GM19397 (cell line): ENCODE measurements around the gene KIAA1191.

Source experiments
- ATAC-seq: cut with Tn5 transposase; IDR thresholded peaks from one replicate; pipeline ENCODE4 v1.9.1; 2021; ENCODE audit warnings: mild to moderate bottlenecking, moderate library complexity; ENCODE audit not compliant: unreplicated experiment

Gene KIAA1191

DNA sequence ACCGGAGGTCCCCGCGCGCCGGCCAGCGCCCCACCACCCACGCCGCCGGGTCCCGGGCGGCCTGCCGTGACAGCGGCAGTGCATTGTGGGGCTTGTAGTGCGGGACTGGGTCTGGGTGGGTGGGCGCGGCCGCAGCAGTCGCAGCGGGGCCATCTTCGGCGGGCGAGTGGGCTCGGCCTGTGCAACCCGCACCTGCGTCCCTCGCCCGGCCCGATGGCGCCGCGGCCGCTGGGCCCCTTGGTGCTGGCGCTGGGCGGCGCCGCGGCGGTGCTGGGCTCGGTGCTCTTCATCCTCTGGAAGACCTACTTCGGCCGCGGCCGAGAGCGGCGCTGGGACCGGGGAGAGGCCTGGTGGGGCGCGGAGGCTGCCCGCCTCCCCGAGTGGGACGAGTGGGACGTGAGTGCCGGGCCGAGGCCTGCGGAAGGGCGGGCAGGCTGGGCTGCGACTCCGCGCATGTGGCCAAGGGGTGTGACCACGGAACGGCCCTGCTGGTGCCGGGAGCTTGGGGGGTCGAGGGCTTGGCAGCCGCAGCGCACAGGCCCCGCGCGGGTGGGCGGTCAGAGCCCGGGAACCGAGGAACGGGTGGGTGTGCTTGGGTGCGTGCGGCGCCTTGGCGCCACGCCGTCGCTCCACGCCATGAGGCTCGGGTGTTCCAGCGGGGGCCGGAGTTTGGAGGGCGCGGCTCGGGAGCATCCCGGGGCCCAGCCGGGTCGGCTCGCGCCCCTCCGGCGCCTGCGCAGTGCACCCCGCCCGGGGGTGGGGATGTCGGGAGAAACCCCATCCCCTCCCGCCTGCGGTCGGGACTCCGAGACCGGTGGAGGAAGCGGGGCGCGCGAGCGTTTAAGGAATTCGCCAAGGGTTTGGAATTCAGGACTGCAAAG is 4.0 kb upstream of the KIAA1191 start, which contains the start of gene ARL10:
TSS of gene ARL10 (plus strand) at position 137 of the 881 bp plus-strand sequence. CDS start at position 214, 77 bp downstream.
- ATAC-seq, result peak; percentile 36

GRCh38 chr5:176364765-176365350 is 3.3 kb upstream of the KIAA1191 start:
- ATAC-seq, result no peak

DNA sequence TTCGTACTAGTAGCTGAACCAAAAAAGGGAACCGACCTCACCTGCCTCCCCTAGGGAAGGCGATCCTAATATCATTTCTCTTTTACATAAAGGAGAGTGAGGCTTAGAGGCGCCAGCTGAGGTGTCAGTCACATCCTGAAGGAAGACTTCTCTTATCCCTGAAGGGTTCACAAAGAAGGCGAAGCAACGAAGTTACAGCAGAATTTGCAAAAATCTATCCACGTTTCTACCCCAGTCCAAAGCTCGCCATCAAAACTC is 598 bp upstream of the KIAA1191 start:
- ATAC-seq, result no peak

DNA sequence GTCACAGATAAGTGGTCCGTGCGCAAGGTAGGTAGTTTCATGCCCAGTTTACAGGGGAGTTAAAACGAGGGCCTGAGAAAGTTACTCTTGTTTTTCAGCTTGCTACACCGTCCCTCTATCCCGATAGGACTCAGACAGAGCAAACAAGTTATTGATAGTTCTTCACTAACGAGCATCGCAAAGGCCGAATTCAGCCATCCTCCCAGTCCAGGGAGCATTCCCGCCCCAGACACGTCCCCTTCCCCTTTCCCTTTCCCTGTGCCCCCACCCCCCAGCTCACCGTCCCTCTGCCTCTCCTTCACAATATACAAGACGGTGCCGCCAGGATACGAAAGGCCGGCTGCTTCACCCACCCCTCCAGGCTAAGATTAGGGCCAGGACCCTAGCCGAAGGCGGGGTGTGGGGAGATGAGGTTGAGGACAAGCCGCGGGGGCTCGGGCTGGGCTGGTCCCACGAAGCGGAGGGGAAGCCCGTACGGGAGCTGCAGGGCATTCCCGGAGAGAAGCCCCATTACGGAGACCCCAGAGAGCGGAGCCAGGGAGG is 599 bp downstream of the KIAA1191 start:
- no peak for ATAC-seq

GRCh38 chr5:176359658-176360057 is 1.9 kb downstream of the KIAA1191 start:
- ATAC-seq, result no peak

DNA sequence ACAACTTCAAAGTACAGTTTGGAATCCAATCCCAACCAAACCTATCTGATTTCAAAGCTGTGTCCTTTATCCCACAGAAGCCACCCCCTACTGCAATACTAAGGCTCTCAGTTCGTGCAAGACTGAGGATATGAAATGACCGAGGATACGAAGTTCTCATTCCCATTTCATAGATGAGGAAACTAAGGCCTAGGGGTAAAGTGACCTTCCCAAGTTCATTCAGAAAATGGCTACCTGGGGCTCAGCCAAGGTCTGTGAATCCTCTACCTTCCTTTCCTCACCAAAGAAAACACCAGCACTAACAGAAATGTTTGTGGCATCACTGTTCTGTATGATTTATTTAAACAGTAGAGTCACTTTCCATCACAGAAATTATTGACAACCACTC is 5.4 kb downstream of the KIAA1191 start:
- no peak for ATAC-seq

GRCh38 chr5:176355400-176356178 is 6.0 kb downstream of the KIAA1191 start:
- ATAC-seq, result no peak

DNA sequence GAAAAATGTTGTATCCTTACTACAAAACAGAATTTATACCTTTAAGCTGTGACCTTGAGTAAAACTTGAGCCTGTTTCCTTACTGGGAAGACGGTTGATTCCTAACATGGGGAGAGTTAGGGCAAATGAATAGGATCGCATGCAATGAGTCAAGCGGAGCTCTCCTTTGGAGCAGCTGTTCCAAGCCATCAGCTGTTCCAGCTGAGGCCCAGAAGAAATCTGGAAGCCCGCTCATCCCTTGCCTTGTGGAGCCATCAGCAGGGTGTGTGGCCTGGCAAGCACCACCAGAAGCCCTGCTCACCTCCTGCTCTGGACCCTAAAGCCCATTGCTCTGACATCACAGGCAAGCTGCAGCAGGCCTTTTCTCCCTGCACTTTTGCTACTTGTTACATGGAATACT is 8.0 kb downstream of the KIAA1191 start:
- ATAC-seq, result no peak

DNA sequence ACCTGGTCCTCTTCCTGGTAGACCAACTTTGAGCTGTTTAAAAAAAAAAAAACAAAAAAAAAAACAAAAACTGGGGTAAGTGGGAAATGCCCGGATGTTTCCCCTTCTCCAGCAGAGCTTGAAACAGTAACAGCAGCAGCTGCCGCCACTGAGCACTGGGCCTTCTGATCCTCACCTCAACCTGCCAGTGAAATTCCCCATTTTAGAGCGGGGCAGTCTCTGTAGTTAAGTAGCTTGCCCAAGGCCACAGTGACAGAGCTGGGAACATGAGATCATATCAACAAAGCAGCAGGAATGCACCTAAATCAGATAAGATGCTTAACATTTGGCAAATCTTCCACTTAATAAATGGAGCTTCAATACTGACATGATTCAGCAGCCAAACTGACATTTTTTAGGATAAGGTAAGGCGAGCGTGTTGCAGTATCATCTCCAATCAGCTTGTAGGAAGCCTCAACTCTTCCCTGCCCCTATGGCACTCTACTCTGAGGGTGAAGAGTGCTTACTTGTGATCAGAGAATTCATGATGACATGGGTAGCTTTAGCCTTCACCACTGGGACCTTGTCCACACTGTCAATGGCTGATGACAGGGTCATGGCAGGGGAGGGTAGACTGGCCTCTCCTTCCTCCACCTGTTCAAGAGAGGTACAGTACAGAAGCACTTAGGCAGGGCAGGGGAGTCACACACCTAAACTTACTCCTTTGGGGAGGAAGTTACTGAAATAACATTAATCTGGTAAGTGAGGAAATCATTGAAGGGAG is 9.3 kb downstream of the KIAA1191 start:
- ATAC-seq, result no peak

GRCh38 chr5:176350416-176350815 is 11.1 kb downstream of the KIAA1191 start:
- ATAC-seq, result no peak

- no peak for ATAC-seq
These were observed 18.7 kb downstream of the KIAA1191 start for GRCh38 chr5:176342766-176343458.

- ATAC-seq, result no peak
These were observed 19.4 kb downstream of the KIAA1191 start for GRCh38 chr5:176342158-176342483.

DNA sequence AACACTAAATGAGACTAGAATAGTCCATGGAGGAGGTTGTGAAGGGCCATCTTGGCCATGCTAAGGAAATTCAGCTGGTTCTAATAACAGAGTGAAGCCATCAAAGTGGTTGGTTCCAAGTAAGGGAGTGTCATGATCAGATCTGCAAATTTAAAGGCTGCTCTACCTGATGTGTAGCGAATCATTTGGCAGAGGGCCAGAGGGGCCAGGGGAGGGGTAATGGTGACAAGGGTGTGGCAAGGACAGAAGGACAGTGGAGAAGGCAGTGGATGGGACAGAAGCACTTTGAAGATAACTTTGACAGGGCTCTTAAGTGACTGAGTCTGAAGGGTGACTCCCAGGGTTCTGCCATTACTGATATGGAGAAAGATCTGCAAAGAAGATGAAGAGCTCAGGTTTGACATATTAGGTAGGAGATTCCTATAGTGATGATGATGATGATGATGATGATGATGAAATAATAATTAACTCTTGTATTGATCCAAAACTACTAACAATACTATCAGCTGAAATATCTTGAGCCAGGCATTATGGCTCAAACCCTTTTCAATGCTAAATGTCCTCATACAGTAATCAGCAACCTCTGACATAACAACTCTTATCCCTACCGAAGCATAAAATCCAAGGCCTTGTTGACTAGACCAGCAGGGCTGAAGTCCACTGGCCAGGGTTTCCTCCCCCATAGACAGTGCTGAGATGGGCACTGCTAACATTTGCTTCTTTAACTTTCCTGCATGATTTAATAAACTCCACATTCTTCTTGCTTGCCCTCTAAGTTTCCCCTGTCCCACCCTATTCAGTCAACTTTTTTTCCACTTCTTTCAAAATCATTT is 20.0 kb downstream of the KIAA1191 start:
- ATAC-seq, result no peak

DNA sequence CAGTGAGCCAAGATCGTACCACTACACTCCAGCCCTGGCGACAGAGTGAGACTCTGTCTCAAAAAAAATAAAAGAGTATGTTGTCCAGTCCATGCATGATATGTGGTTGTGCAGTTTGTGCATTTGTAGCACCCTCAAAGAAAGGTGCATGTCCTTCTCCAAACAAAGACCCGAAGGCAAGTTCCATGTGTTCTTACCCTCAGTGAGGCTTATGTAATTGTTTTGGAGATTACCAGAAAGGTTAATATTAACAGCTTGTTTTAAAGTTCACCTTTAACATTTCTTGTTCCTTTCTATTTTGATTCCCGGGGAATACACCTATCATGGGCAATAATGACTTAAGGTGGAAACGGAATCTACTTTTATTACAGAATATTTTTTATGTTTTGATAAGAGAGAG is 22.3 kb downstream of the KIAA1191 start:
- no peak for ATAC-seq

GRCh38 chr5:176337913-176338312 is 23.7 kb downstream of the KIAA1191 start:
- no peak for ATAC-seq

DNA sequence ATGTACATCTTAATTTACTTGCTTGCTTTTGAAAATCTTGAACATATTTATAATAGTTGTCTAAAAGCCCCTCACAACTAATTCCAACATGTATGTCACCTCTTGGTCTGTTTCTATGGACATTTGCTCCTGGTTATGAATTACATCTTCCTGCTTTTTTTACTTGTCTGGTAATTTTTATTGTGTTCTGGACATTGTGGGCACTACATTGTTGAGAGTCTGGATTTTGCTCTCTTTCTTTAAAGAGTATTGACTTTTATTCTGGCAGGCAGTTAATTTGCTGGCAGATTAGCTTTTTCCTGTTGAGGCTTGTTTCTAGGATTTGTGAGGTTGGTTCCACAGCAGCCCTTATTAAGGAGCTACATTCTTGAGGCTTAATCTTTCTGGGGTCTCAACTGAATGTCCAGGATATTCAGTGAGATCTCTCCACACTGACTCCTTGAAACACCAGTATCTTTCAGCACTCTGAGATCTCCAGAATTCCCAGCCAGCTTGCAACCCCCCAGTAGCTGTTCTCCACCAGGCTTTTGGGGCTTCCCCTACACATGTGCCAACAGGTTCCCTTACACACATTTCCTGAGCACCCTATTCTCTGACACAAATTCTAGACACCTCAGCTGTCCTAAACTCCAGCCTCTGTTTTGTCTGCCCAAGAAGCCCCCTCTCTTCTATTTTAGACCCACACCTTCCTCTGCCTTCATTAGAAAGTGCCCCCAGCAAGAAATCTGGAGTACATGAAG is 27.4 kb downstream of the KIAA1191 start:
- no peak for ATAC-seq

GRCh38 chr5:176320577-176320976 is 41.0 kb downstream of the KIAA1191 start:
- ATAC-seq, result no peak

DNA sequence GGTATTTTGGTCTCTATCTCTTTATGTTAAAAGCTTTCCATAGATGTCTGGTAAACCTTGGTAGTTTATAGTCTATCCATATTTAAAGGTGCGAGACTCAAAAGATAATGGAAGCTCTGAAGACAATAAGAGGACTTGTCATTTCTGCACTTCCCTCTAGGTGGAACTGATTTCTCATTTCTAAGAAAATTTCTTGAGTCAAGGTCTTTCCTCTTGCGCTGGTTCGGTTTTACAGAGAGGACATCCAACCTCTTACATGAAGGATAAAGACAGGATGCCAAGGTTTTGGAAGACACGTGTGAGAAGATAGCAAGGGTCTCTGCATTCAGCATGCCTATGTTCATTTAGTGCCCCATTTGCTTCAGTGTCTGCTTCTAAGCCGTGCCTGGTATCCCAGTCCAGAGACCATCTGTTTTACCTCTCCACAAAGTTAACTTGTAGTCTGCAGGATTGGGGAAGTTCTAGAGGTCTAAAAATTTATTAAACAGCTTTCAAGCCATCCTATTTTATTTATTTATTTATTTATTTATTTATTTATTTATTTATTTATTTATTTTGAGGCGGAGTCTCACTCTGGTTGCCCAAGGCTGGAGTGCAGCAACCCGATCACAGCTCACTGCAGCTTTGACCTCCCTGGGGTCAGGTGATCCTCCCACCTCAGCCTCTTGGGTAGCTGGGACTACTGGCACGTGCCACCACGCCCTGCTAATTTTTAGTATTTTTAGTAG is 41.6 kb downstream of the KIAA1191 start:
- ATAC-seq, result no peak
